ENCODE measurements around the gene LRRC4.

LRRC4 gene, protein sequence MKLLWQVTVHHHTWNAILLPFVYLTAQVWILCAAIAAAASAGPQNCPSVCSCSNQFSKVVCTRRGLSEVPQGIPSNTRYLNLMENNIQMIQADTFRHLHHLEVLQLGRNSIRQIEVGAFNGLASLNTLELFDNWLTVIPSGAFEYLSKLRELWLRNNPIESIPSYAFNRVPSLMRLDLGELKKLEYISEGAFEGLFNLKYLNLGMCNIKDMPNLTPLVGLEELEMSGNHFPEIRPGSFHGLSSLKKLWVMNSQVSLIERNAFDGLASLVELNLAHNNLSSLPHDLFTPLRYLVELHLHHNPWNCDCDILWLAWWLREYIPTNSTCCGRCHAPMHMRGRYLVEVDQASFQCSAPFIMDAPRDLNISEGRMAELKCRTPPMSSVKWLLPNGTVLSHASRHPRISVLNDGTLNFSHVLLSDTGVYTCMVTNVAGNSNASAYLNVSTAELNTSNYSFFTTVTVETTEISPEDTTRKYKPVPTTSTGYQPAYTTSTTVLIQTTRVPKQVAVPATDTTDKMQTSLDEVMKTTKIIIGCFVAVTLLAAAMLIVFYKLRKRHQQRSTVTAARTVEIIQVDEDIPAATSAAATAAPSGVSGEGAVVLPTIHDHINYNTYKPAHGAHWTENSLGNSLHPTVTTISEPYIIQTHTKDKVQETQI
- total RNA-seq: 0.58 to 0.87 (median 0.86) reads per million in 3 donors

DNA sequence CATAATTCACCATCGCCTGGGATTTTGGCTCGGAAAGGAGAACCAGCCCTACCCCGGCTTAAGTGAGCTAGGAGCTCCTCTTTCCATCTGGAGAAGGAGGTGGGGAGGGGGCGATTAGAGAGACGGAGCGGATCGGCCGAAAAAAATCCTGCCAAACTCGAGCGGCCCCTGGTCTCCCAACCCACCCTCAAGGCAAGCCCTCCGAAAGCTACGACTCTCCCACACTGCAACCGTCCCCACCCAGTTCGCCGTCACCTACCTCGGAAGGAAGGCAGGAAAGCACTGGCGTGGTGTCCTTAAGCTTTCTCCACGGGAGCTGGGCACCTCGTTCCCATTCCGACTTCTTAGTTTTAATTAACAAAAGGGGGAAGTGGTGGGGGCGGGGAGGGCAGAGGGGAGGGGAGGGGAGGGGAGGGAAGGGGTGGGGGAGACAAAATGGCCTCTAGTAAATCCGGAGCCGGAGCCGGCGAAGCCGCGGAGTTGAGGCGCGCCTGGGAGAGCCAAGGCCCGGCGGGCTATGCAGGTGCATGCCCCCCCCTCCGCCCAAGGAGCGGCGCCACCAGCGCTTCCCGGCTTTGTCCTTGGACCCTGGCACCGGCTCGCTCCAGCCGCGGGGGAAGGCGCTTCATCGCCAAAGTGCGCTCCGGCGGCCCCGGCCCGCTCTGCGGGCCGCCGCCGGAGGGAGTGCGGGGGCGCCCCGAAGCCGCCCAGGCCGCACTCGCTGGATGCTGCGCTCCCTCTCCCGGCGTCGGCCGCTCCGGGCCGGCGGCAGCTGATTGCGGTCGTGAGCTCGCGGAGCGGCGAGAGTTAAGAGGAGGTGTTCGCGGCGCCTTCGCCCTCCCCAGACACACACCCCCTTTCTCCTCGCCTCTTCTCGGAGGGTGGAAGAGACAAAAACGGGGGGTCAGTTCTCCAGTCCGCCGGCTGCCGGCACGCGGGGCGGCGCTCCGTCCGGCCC is at the start of gene LRRC4:
TSS of gene LRRC4 (minus strand) at position 784 of the 958 bp plus-strand sequence. CDS start 797 bp downstream, outside the sequence.
- H3K27me3 ChIP-seq (replicated peaks; ENCODE audit: control insufficient read depth, insufficient read depth, low read length, poor library complexity, severe bottlenecking): no peaks in the 10 kb centered on the region
- H3K36me3 ChIP-seq (ENCODE audit: control insufficient read depth, insufficient read depth, low read length): peaks cover 4% of the 10 kb centered on the region
- no peak for DNase-seq
- peak within 1 kb of the TSS; percentile 59 for H3K4me3 ChIP-seq (ENCODE audit: insufficient read depth, low read depth, low read length, poor library complexity, severe bottlenecking)
- H3K4me1 ChIP-seq (ENCODE audit: control insufficient read depth, insufficient read depth, low read length, poor library complexity, severe bottlenecking): peaks cover 10% of the 10 kb centered on the region
- H3K9me3 ChIP-seq (ENCODE audit: control insufficient read depth, low read length): no peaks in the 10 kb centered on the region
- H3K27ac ChIP-seq (ENCODE audit: insufficient read depth, low read length, poor library complexity, severe bottlenecking): no peak within 1 kb of the TSS

DNA sequence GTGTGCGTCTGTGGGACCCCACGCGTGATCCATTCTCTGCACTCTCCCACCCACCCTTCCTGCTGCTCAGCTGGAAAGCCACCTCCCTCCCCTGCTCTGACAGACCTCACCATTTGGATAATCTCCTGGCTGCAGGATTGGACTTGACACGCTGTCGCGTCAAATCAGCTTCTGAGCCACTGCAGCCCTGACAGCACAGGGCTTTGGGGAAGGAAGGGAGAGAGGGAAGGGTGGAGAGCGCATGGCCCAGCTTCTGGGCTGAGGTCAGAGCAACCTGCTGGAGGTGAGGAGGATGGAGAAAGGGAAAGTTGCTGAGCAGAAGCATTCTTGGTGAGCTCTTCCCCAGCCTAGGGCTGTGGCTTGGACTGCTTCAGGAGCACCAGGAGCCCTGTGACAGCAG is 48.9 kb upstream of the LRRC4 start:
- Histone ChIP-seq H3K27me3 (replicated peaks; ENCODE audit: control insufficient read depth, insufficient read depth, low read length, poor library complexity, severe bottlenecking) (no peaks in the 10 kb centered on the region), H3K27ac (ENCODE audit: insufficient read depth, low read length, poor library complexity, severe bottlenecking) (no peak overlapping the region), H3K9me3 (ENCODE audit: control insufficient read depth, low read length) (no peaks in the 10 kb centered on the region), H3K4me1 (ENCODE audit: control insufficient read depth, insufficient read depth, low read length, poor library complexity, severe bottlenecking) (no peaks in the 10 kb centered on the region), H3K36me3 (ENCODE audit: control insufficient read depth, insufficient read depth, low read length) (peaks cover 68% of the 10 kb centered on the region), H3K4me3 (ENCODE audit: insufficient read depth, low read depth, low read length, poor library complexity, severe bottlenecking) (no peak overlapping the region)
- DNase-seq: no peak

DNA sequence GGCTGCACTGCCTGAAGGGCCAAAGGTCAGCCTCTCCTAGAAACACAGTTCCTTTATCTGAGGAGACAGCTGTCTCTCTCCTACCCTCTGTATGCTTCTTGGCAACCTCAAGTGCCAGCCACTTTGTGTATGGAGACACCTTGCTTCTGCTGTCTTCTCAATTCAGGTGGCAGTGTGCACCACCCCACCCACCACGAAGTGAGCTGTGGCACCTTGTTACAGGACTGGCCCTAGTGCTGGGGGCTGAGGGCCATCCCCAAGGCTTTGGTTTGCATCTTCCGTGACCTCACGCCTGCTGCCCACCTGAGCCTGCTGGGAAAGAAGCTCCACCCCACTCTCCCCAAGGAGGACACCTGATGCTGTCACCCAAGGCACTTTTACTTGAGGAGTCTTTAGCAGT is 47.1 kb upstream of the LRRC4 start:
- peaks cover 65% of the 10 kb centered on the region for H3K36me3 ChIP-seq (ENCODE audit: control insufficient read depth, insufficient read depth, low read length)
- no peak overlapping the region for H3K4me3 ChIP-seq (ENCODE audit: insufficient read depth, low read depth, low read length, poor library complexity, severe bottlenecking)
- H3K27ac ChIP-seq (ENCODE audit: insufficient read depth, low read length, poor library complexity, severe bottlenecking): no peak overlapping the region
- H3K4me1 ChIP-seq (ENCODE audit: control insufficient read depth, insufficient read depth, low read length, poor library complexity, severe bottlenecking): no peaks in the 10 kb centered on the region
- no peak for DNase-seq
- no peaks in the 10 kb centered on the region for H3K9me3 ChIP-seq (ENCODE audit: control insufficient read depth, low read length)
- no peaks in the 10 kb centered on the region for H3K27me3 ChIP-seq (replicated peaks; ENCODE audit: control insufficient read depth, insufficient read depth, low read length, poor library complexity, severe bottlenecking)

DNA sequence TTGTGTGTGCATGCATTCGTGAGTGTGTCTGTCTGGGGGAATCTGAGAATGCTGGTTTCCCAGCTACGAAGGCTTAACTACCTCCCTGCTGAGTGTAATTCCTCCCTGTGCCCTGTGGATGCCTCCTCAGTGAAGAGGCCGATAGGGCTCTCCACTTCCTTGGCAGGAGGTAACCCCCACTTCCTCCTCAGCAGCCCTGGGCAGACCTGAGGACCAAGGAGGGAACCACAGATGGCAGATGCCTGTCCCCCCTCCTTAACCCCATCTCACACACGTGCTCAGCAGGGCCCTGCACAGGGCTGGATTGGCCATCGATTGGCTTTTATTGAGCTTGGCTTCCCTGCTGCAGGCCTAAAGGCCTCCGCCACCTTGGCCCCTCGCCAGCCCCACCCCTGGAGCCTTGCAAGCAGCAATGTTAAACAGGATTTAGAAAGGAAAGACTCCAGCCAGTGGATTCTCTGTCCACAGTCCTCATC is 45.6 kb upstream of the LRRC4 start:
- DNase-seq: no peak
- Histone ChIP-seq H3K4me1 (ENCODE audit: control insufficient read depth, insufficient read depth, low read length, poor library complexity, severe bottlenecking) (no peaks in the 10 kb centered on the region), H3K27me3 (replicated peaks; ENCODE audit: control insufficient read depth, insufficient read depth, low read length, poor library complexity, severe bottlenecking) (no peaks in the 10 kb centered on the region), H3K27ac (ENCODE audit: insufficient read depth, low read length, poor library complexity, severe bottlenecking) (no peak overlapping the region), H3K36me3 (ENCODE audit: control insufficient read depth, insufficient read depth, low read length) (peaks cover 50% of the 10 kb centered on the region), H3K9me3 (ENCODE audit: control insufficient read depth, low read length) (no peaks in the 10 kb centered on the region), H3K4me3 (ENCODE audit: insufficient read depth, low read depth, low read length, poor library complexity, severe bottlenecking) (no peak overlapping the region)

DNA sequence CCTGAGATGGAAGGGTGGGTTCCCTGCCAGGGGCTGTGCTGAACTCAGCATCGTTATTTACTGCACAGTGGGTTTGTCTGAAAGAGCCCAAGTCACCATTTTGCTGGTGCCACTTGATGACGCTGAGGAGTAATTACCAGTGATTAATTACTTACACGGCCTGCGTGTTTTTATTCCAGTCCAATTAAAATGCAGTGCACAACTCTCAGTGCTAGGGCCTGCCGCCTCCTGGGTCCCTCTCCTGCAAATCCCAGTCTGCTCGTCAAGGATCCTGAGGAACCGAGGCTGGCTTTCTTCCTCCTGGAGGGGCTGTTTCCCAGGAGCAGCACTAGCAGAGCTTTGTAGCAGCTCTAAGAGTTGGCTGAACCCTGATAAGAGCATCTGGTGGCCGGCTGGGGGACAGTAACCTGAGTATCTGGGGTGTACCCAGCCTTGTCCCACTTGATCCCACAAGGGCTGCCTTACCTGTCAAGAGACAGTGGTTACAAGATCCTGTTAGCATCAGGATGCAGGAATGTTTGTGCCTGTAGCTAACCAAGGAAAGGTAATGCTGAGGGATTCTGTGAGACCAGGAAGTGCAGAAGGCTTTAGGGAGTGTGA is 45.1 kb upstream of the LRRC4 start:
- no peaks in the 10 kb centered on the region for H3K9me3 ChIP-seq (ENCODE audit: control insufficient read depth, low read length)
- H3K4me1 ChIP-seq (ENCODE audit: control insufficient read depth, insufficient read depth, low read length, poor library complexity, severe bottlenecking): no peaks in the 10 kb centered on the region
- DNase-seq: no peak
- H3K4me3 ChIP-seq (ENCODE audit: insufficient read depth, low read depth, low read length, poor library complexity, severe bottlenecking): no peak overlapping the region
- no peak overlapping the region for H3K27ac ChIP-seq (ENCODE audit: insufficient read depth, low read length, poor library complexity, severe bottlenecking)
- H3K27me3 ChIP-seq (replicated peaks; ENCODE audit: control insufficient read depth, insufficient read depth, low read length, poor library complexity, severe bottlenecking): no peaks in the 10 kb centered on the region
- peaks cover 45% of the 10 kb centered on the region for H3K36me3 ChIP-seq (ENCODE audit: control insufficient read depth, insufficient read depth, low read length)

DNA sequence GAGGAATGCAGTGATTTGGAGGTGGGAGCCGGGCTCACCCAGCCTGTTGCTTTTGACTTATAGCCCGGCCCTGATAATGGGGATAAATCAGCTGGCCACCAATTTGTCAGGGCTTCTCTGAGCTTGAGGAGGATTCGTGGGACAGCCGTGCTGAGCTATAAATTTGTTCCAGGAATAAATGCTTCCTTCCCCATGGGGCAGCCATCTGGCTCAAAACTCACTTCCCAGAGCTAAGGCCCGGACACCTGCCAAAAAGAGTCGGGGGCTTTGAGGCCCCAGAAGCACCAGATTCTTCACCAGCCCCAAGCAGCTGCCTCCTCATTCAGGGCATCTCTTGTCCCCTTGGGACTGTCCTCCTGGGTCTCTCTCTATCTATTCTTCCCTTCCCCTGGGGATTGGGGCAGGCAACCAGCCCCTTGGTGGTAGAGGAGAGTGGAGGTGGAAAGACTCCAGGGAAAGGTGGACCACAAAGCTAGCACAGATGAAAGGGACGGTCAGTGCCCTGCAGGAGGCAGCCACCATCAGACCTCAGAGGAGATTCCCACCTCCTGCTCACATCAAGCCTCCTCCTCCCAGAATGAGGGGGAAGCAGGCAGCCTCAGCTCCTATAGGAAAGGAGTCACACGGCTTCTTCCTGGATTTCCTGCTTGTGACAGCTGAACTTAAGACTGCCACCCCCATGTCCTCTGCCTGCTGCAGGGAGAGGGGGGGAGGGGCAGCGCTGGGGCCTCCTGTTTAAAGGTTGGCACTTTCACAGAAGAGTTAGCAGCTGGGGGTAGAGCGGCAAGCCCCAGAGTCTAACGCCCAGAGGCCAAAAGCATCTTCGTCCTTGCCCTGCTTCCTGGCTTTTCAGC is 44.2 kb upstream of the LRRC4 start:
- Histone ChIP-seq H3K36me3 (ENCODE audit: control insufficient read depth, insufficient read depth, low read length) (peaks cover 42% of the 10 kb centered on the region), H3K4me1 (ENCODE audit: control insufficient read depth, insufficient read depth, low read length, poor library complexity, severe bottlenecking) (no peaks in the 10 kb centered on the region), H3K27ac (ENCODE audit: insufficient read depth, low read length, poor library complexity, severe bottlenecking) (no peak overlapping the region), H3K27me3 (replicated peaks; ENCODE audit: control insufficient read depth, insufficient read depth, low read length, poor library complexity, severe bottlenecking) (no peaks in the 10 kb centered on the region), H3K9me3 (ENCODE audit: control insufficient read depth, low read length) (no peaks in the 10 kb centered on the region), H3K4me3 (ENCODE audit: insufficient read depth, low read depth, low read length, poor library complexity, severe bottlenecking) (no peak overlapping the region)
- DNase-seq: no peak

DNA sequence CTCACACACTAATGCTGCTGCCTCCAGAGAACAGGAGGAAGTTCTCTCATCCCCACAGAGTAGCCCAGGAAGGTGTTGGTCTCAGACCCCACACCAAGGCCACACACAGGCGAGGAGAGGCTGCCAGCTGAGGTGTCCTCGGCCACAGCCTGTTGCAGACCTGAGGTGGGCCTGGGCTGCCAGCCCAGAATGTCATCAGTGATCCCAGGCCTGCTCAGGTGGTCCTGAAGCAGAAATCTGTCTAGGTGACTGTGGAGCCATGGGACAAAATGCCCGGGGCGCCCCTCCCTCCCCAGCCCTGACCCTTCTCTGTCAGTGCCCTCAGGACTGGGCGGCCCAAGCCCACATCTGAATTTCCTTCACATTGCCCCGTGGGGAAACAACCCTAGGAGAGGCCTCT is 43.5 kb upstream of the LRRC4 start:
- no peaks in the 10 kb centered on the region for H3K27me3 ChIP-seq (replicated peaks; ENCODE audit: control insufficient read depth, insufficient read depth, low read length, poor library complexity, severe bottlenecking)
- no peak overlapping the region for H3K27ac ChIP-seq (ENCODE audit: insufficient read depth, low read length, poor library complexity, severe bottlenecking)
- DNase-seq: no peak
- H3K4me1 ChIP-seq (ENCODE audit: control insufficient read depth, insufficient read depth, low read length, poor library complexity, severe bottlenecking): no peaks in the 10 kb centered on the region
- no peak overlapping the region for H3K4me3 ChIP-seq (ENCODE audit: insufficient read depth, low read depth, low read length, poor library complexity, severe bottlenecking)
- H3K36me3 ChIP-seq (ENCODE audit: control insufficient read depth, insufficient read depth, low read length): peaks cover 42% of the 10 kb centered on the region
- H3K9me3 ChIP-seq (ENCODE audit: control insufficient read depth, low read length): no peaks in the 10 kb centered on the region

DNA sequence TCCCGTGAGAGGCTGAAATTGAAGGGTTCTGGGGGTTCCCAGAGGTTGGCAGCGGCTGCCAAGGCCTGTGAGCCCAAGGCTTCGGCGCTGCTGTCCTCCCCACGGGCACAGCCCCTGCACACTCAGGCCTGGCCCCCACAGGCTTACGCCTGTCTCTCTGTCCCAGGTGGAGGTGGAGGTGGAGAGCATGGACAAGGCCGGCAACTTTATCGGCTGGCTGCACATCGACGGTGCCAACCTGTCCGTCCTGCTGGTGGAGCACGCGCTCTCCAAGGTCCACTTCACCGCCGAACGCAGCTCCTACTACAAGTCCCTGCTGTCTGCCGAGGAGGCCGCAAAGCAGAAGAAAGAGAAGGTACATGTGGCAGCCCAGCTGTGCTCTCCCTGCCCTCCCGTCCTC is 43.1 kb upstream of the LRRC4 start:
- H3K27ac ChIP-seq (ENCODE audit: insufficient read depth, low read length, poor library complexity, severe bottlenecking): no peak overlapping the region
- H3K9me3 ChIP-seq (ENCODE audit: control insufficient read depth, low read length): no peaks in the 10 kb centered on the region
- no peaks in the 10 kb centered on the region for H3K4me1 ChIP-seq (ENCODE audit: control insufficient read depth, insufficient read depth, low read length, poor library complexity, severe bottlenecking)
- no peaks in the 10 kb centered on the region for H3K27me3 ChIP-seq (replicated peaks; ENCODE audit: control insufficient read depth, insufficient read depth, low read length, poor library complexity, severe bottlenecking)
- H3K36me3 ChIP-seq (ENCODE audit: control insufficient read depth, insufficient read depth, low read length): peaks cover 42% of the 10 kb centered on the region
- no peak overlapping the region for H3K4me3 ChIP-seq (ENCODE audit: insufficient read depth, low read depth, low read length, poor library complexity, severe bottlenecking)
- DNase-seq: no peak

Data from effector memory CD4-positive, alpha-beta T cell (primary cell).